ENCODE measurements around the gene KCNA2. TPM values are rescaled to one million over a fixed set of nuclear protein-coding genes. Genes with fewer than 3 reads are reported as not detected.

Gene KCNA2
- total RNA-seq, 1 donor from 2014 or later = 0.04 TPM

GRCh38 chr1:110600716-110601115 lies 5.4 kb downstream of the KCNA2 start:
- DNase-seq (ENCODE audit: low spot score) = no peak
- Mint-ChIP-seq H3K36me3 (no peaks in the 10 kb centered on the region), H3K27ac (no peak overlapping the region), H3K27me3 (ENCODE audit: insufficient read depth, low read depth) (peaks cover 7% of the 10 kb centered on the region), H3K4me1 (peaks cover 16% of the 10 kb centered on the region), H3K4me3 (no peak overlapping the region), H3K9me3 (no peaks in the 10 kb centered on the region)
- no peak overlapping the region for H3K4me3 ChIP-seq
- H3K4me1 ChIP-seq = peaks cover 4% of the 10 kb centered on the region
- H3K9ac ChIP-seq = no peak overlapping the region
- H3K36me3 ChIP-seq = no peaks in the 10 kb centered on the region
- no peak overlapping the region for H3K27ac ChIP-seq
- TF ChIP-seq, protein P1, sequence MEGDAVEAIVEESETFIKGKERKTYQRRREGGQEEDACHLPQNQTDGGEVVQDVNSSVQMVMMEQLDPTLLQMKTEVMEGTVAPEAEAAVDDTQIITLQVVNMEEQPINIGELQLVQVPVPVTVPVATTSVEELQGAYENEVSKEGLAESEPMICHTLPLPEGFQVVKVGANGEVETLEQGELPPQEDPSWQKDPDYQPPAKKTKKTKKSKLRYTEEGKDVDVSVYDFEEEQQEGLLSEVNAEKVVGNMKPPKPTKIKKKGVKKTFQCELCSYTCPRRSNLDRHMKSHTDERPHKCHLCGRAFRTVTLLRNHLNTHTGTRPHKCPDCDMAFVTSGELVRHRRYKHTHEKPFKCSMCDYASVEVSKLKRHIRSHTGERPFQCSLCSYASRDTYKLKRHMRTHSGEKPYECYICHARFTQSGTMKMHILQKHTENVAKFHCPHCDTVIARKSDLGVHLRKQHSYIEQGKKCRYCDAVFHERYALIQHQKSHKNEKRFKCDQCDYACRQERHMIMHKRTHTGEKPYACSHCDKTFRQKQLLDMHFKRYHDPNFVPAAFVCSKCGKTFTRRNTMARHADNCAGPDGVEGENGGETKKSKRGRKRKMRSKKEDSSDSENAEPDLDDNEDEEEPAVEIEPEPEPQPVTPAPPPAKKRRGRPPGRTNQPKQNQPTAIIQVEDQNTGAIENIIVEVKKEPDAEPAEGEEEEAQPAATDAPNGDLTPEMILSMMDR (IDR thresholded peaks at IDR 0.05) = no peak
- TF ChIP-seq EZH2 (IDR thresholded peaks at IDR 0.05) (no peak), EZH2phosphoT487 (IDR thresholded peaks at IDR 0.05) (no peak)
- H3K9me3 ChIP-seq (ENCODE audit: low read depth) = no peaks in the 10 kb centered on the region
- peaks cover 60% of the 10 kb centered on the region for H3K27me3 ChIP-seq
- no peak overlapping the region for H3K4me2 ChIP-seq
- H2AFZ ChIP-seq (replicated peaks) = no peak overlapping the region
- H3F3A ChIP-seq (ENCODE audit: low read depth) = peaks cover 6% of the 10 kb centered on the region
- H4K20me1 ChIP-seq (ENCODE audit: low read depth) = no peaks in the 10 kb centered on the region
- H3K79me2 ChIP-seq (ENCODE audit: low read depth) = no peaks in the 10 kb centered on the region

DNA sequence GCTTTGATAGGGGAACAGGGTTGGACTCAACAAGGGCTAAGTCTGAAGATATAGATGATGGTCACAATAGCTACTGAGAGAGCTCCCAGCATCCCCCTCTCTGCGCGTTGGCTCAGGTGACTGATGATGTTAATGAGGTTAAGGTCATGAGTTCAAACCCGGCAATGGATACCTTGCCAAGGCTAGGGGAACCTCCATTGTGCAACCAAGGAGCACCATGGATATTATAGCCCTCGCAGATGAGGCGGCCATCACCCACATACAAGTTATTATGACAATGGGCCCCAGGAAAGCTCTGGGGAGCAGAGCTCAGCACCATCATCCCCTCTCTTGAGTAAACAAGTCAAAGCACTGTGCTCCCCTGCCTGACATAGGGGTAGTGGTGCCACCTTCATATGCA lies 8.2 kb downstream of the KCNA2 start:
- H3K27ac Mint-ChIP-seq = no peak overlapping the region
- Histone ChIP-seq H4K20me1 (ENCODE audit: low read depth) (no peaks in the 10 kb centered on the region), H3K9ac (no peak overlapping the region), H3K4me2 (no peak overlapping the region), H3K4me1 (no peaks in the 10 kb centered on the region), H3K79me2 (ENCODE audit: low read depth) (no peaks in the 10 kb centered on the region), H3K4me3 (no peak overlapping the region), H3K27me3 (peaks cover 57% of the 10 kb centered on the region), H2AFZ (replicated peaks) (no peak overlapping the region), H3K9me3 (ENCODE audit: low read depth) (no peaks in the 10 kb centered on the region), H3K27ac (no peak overlapping the region), H3F3A (ENCODE audit: low read depth) (no peaks in the 10 kb centered on the region), H3K36me3 (no peaks in the 10 kb centered on the region)
- TF ChIP-seq EZH2 (IDR thresholded peaks at IDR 0.05) (no peak), EZH2phosphoT487 (IDR thresholded peaks at IDR 0.05) (no peak)
- TF ChIP-seq, protein P1 (IDR thresholded peaks at IDR 0.05) = no peak
- H3K9me3 Mint-ChIP-seq = no peaks in the 10 kb centered on the region
- H3K27me3 Mint-ChIP-seq (ENCODE audit: insufficient read depth, low read depth) = no peaks in the 10 kb centered on the region
- no peak for DNase-seq (ENCODE audit: low spot score)
- H3K36me3 Mint-ChIP-seq = no peaks in the 10 kb centered on the region
- H3K4me1 Mint-ChIP-seq = peaks cover 5% of the 10 kb centered on the region
- no peak overlapping the region for H3K4me3 Mint-ChIP-seq

DNA sequence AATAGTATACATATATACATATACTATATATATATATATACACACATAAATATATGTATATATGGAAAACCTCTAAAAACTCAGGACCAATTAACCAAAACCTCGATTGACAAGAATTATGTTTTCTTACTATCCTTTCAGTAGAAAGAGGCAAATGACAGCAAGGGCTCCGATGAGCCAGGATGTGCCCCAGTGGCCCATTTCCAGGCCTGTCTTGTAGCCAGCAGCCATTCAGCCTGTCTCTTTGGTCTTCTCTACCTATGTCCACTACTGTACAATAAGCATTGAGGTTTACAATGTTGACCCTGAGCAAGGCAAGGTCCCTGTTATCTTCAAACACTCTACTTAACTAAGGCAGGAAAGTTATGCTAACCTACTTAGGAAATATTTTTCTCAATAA lies 9.8 kb downstream of the KCNA2 start:
- H3K36me3 ChIP-seq = no peaks in the 10 kb centered on the region
- no peaks in the 10 kb centered on the region for H3K4me1 ChIP-seq
- H3K4me2 ChIP-seq = no peak overlapping the region
- no peak for DNase-seq (ENCODE audit: low spot score)
- H3K9ac ChIP-seq = no peak overlapping the region
- Mint-ChIP-seq H3K4me3 (no peak overlapping the region), H3K4me1 (peaks cover 5% of the 10 kb centered on the region), H3K36me3 (no peaks in the 10 kb centered on the region), H3K9me3 (peaks cover 2% of the 10 kb centered on the region), H3K27me3 (ENCODE audit: insufficient read depth, low read depth) (no peaks in the 10 kb centered on the region), H3K27ac (no peak overlapping the region)
- peaks cover 57% of the 10 kb centered on the region for H3K27me3 ChIP-seq
- H3K27ac ChIP-seq = no peak overlapping the region
- no peaks in the 10 kb centered on the region for H3K79me2 ChIP-seq (ENCODE audit: low read depth)
- H3K4me3 ChIP-seq = no peak overlapping the region
- H3F3A ChIP-seq (ENCODE audit: low read depth) = no peaks in the 10 kb centered on the region
- no peaks in the 10 kb centered on the region for H4K20me1 ChIP-seq (ENCODE audit: low read depth)
- no peaks in the 10 kb centered on the region for H3K9me3 ChIP-seq (ENCODE audit: low read depth)
- no peak for TF ChIP-seq EZH2phosphoT487 (IDR thresholded peaks at IDR 0.05)
- no peak for TF ChIP-seq EZH2 (IDR thresholded peaks at IDR 0.05)
- TF ChIP-seq, protein P1 (IDR thresholded peaks at IDR 0.05) = no peak
- H2AFZ ChIP-seq (replicated peaks) = no peak overlapping the region

Data from neural progenitor cell (in vitro differentiated cells).